NCI-H510A (cell line): ENCODE results near the gene SIN3B.

Source experiments
- DNase-seq: peaks from one replicate; lab custom pipeline; 2025; lab: John Stamatoyannopoulos, UW

SIN3B gene

GRCh38 chr19:16890461-16891184 lies 61.4 kb downstream of the SIN3B start:
- no peak for DNase-seq

GRCh38 chr19:16891696-16892382 lies 62.6 kb downstream of the SIN3B start:
- no peak for DNase-seq

- no peak for DNase-seq
These were observed 63.2 kb downstream of the SIN3B start for GRCh38 chr19:16892436-16892835.

- no peak for DNase-seq
These were observed 63.9 kb downstream of the SIN3B start for GRCh38 chr19:16892868-16893685.

- no peak for DNase-seq
These were observed 64.4 kb downstream of the SIN3B start for GRCh38 chr19:16893686-16893989.

GRCh38 chr19:16894080-16894479 lies 64.9 kb downstream of the SIN3B start:
- no peak for DNase-seq

GRCh38 chr19:16895467-16896145 lies 66.4 kb downstream of the SIN3B start:
- DNase-seq, result no peak

GRCh38 chr19:16896146-16897028 lies 67.2 kb downstream of the SIN3B start:
- DNase-seq, result no peak

- DNase-seq, result no peak
These were observed 68.0 kb downstream of the SIN3B start for GRCh38 chr19:16897029-16897855.

GRCh38 chr19:16897856-16898161 lies 68.6 kb downstream of the SIN3B start:
- DNase-seq, result no peak

GRCh38 chr19:16898361-16899015 lies 69.3 kb downstream of the SIN3B start:
- no peak for DNase-seq

- no peak for DNase-seq
These were observed 70.4 kb downstream of the SIN3B start for GRCh38 chr19:16899566-16900075.

GRCh38 chr19:16901491-16902175 lies 72.4 kb downstream of the SIN3B start:
- DNase-seq, result no peak

- no peak for DNase-seq
These were observed 73.3 kb downstream of the SIN3B start for GRCh38 chr19:16902545-16902944.

- no peak for DNase-seq
These were observed 74.1 kb downstream of the SIN3B start for GRCh38 chr19:16903347-16903746.

- no peak for DNase-seq
These were observed 75.4 kb downstream of the SIN3B start for GRCh38 chr19:16904599-16904998.

GRCh38 chr19:16908759-16909158 lies 79.6 kb downstream of the SIN3B start:
- no peak for DNase-seq

GRCh38 chr19:16911046-16911445 lies 81.8 kb downstream of the SIN3B start:
- no peak for DNase-seq

- DNase-seq, result no peak
These were observed 83.6 kb downstream of the SIN3B start for GRCh38 chr19:16912780-16913179.
